ENCODE results near the gene STARD8. TPM values are rescaled to one million over a fixed set of nuclear protein-coding genes. Genes with fewer than 3 reads are reported as not detected.
"Not testable (repeated sequence)": the region's sequence is repeated elsewhere in the genome, so short reads cannot be mapped to it uniquely, and the experiment has no call there.

STARD8 gene
- total RNA-seq, 2 donors from 2014 or later: 1.1 to 1.3 TPM

GRCh38 chrX:68731254-68731653, 83.8 kb downstream of the STARD8 start:
- Mint-ChIP-seq H3K4me3 (no peak overlapping the region), H3K27me3 (ENCODE audit: low read depth) (peaks cover 73% of the 10 kb centered on the region), H3K9me3 (no peaks in the 10 kb centered on the region), H3K27ac (no peak overlapping the region), H3K36me3 (ENCODE audit: insufficient read depth in 2 of 2) (no peaks in the 10 kb centered on the region), H3K4me1 (ENCODE audit: low read depth) (no peaks in the 10 kb centered on the region)
- DNase-seq: no peak
- no peak for ATAC-seq (replicated peaks in 1 of 2)

- Mint-ChIP-seq H3K9me3 (no peaks in the 10 kb centered on the region), H3K27me3 (ENCODE audit: low read depth) (peaks cover 58% of the 10 kb centered on the region), H3K27ac (no peak overlapping the region), H3K4me1 (ENCODE audit: low read depth) (no peaks in the 10 kb centered on the region), H3K36me3 (ENCODE audit: insufficient read depth in 2 of 2) (no peaks in the 10 kb centered on the region), H3K4me3 (no peak overlapping the region)
- DNase-seq (peak; percentile 74 to 79), ATAC-seq (replicated peaks in 1 of 2) (peak; percentile 74 to 83)
Observed at GRCh38 chrX:68732906-68733493, 85.5 kb downstream of the STARD8 start.

GRCh38 chrX:68735266-68735665, 87.8 kb downstream of the STARD8 start:
- H3K4me1 Mint-ChIP-seq (ENCODE audit: low read depth): no peaks in the 10 kb centered on the region
- ATAC-seq (replicated peaks in 1 of 2) (no peak), DNase-seq (no peak)
- no peaks in the 10 kb centered on the region for H3K9me3 Mint-ChIP-seq
- H3K36me3 Mint-ChIP-seq (ENCODE audit: insufficient read depth in 2 of 2): no peaks in the 10 kb centered on the region
- H3K27me3 Mint-ChIP-seq (ENCODE audit: low read depth): peaks cover 52% of the 10 kb centered on the region
- no peak overlapping the region for H3K4me3 Mint-ChIP-seq
- H3K27ac Mint-ChIP-seq: no peak overlapping the region

- not testable (repeated sequence) for H3K4me1 Mint-ChIP-seq (ENCODE audit: low read depth)
- peaks cover 21% of the 10 kb centered on the region for H3K27me3 Mint-ChIP-seq (ENCODE audit: low read depth)
Observed at GRCh38 chrX:68741864-68742263, 94.4 kb downstream of the STARD8 start.

GRCh38 chrX:68743754-68744153, 96.3 kb downstream of the STARD8 start:
- peaks cover 0 to 2% of the 10 kb centered on the region in 2 donors for H3K9me3 Mint-ChIP-seq
- peaks cover 21% of the 10 kb centered on the region for H3K27me3 Mint-ChIP-seq (ENCODE audit: low read depth)
- no peaks in the 10 kb centered on the region for H3K36me3 Mint-ChIP-seq (ENCODE audit: insufficient read depth in 2 of 2)
- no peak overlapping the region for H3K4me3 Mint-ChIP-seq
- H3K4me1 Mint-ChIP-seq (ENCODE audit: low read depth): peaks cover 10% of the 10 kb centered on the region
- DNase-seq: no peak
- no peak overlapping the region for H3K27ac Mint-ChIP-seq
- no peak for ATAC-seq (replicated peaks in 1 of 2)

More at GRCh38 chrX:68741864-68742263, 94.4 kb downstream of the STARD8 start:
- H3K4me3 Mint-ChIP-seq; DNase-seq; ATAC-seq (replicated peaks in 1 of 2); H3K9me3 Mint-ChIP-seq; H3K27ac Mint-ChIP-seq; H3K36me3 Mint-ChIP-seq (ENCODE audit: insufficient read depth in 2 of 2): not testable (repeated sequence)

GRCh38 chrX:68746988-68747387, 99.5 kb downstream of the STARD8 start:
- peaks cover 0 to 3% of the 10 kb centered on the region in 2 donors for H3K36me3 Mint-ChIP-seq (ENCODE audit: insufficient read depth in 2 of 2)
- H3K27ac Mint-ChIP-seq: no peak overlapping the region
- H3K4me1 Mint-ChIP-seq (ENCODE audit: low read depth): peaks cover 23% of the 10 kb centered on the region
- ATAC-seq (replicated peaks in 1 of 2) (no peak), DNase-seq (no peak)
- peaks cover 2 to 3% of the 10 kb centered on the region in 2 donors for H3K9me3 Mint-ChIP-seq
- peaks cover 33% of the 10 kb centered on the region for H3K27me3 Mint-ChIP-seq (ENCODE audit: low read depth)
- H3K4me3 Mint-ChIP-seq: no peak overlapping the region

- H3K27me3 Mint-ChIP-seq (ENCODE audit: low read depth): peaks cover 44% of the 10 kb centered on the region
- DNase-seq: no peak
- H3K9me3 Mint-ChIP-seq: peaks cover 2 to 3% of the 10 kb centered on the region in 2 donors
- peak in 1 of 2 donors; percentile 3 for ATAC-seq (replicated peaks in 1 of 2)
- peak overlapping the region; percentile 47 to 55 for H3K4me3 Mint-ChIP-seq
- H3K36me3 Mint-ChIP-seq (ENCODE audit: insufficient read depth in 2 of 2): peaks cover 0 to 3% of the 10 kb centered on the region in 2 donors
- H3K4me1 Mint-ChIP-seq (ENCODE audit: low read depth): peaks cover 23% of the 10 kb centered on the region
- H3K27ac Mint-ChIP-seq: peak overlapping the region; percentile 22
Observed at GRCh38 chrX:68748030-68748429, 100.6 kb downstream of the STARD8 start.

GRCh38 chrX:68749426-68749825, 102.0 kb downstream of the STARD8 start:
- DNase-seq (no peak), ATAC-seq (replicated peaks in 1 of 2) (peak; percentile 91 to 92)
- H3K27me3 Mint-ChIP-seq (ENCODE audit: low read depth): peaks cover 45% of the 10 kb centered on the region
- H3K36me3 Mint-ChIP-seq (ENCODE audit: insufficient read depth in 2 of 2): peaks cover 6 to 11% of the 10 kb centered on the region in 2 donors
- H3K27ac Mint-ChIP-seq: no peak overlapping the region
- peaks cover 4 to 12% of the 10 kb centered on the region in 2 donors for H3K9me3 Mint-ChIP-seq
- peaks cover 27% of the 10 kb centered on the region for H3K4me1 Mint-ChIP-seq (ENCODE audit: low read depth)
- peak overlapping the region in 1 of 2 donors; percentile 53 for H3K4me3 Mint-ChIP-seq

- H3K36me3 Mint-ChIP-seq (ENCODE audit: insufficient read depth in 2 of 2): peaks cover 6 to 13% of the 10 kb centered on the region in 2 donors
Observed at GRCh38 chrX:68750316-68750715, 102.8 kb downstream of the STARD8 start.

GRCh38 chrX:68751372-68751771, 103.9 kb downstream of the STARD8 start:
- H3K9me3 Mint-ChIP-seq: peaks cover 4 to 13% of the 10 kb centered on the region in 2 donors
- H3K27ac Mint-ChIP-seq: no peak overlapping the region
- ATAC-seq (replicated peaks in 1 of 2): no peak
- H3K4me3 Mint-ChIP-seq: no peak overlapping the region
- no peak for DNase-seq
- peaks cover 29% of the 10 kb centered on the region for H3K4me1 Mint-ChIP-seq (ENCODE audit: low read depth)
- H3K27me3 Mint-ChIP-seq (ENCODE audit: low read depth): peaks cover 57% of the 10 kb centered on the region
- H3K36me3 Mint-ChIP-seq (ENCODE audit: insufficient read depth in 2 of 2): peaks cover 7 to 13% of the 10 kb centered on the region in 2 donors

More at GRCh38 chrX:68750316-68750715, 102.8 kb downstream of the STARD8 start:
- no peak overlapping the region for H3K27ac Mint-ChIP-seq
- H3K4me3 Mint-ChIP-seq: no peak overlapping the region
- ATAC-seq (replicated peaks in 1 of 2): no peak
- H3K4me1 Mint-ChIP-seq (ENCODE audit: low read depth): peaks cover 29% of the 10 kb centered on the region
- DNase-seq: no peak
- H3K27me3 Mint-ChIP-seq (ENCODE audit: low read depth): peaks cover 47% of the 10 kb centered on the region
- H3K9me3 Mint-ChIP-seq: peaks cover 4 to 13% of the 10 kb centered on the region in 2 donors

- Mint-ChIP-seq H3K9me3 (peaks cover 4 to 13% of the 10 kb centered on the region in 2 donors), H3K4me3 (no peak overlapping the region), H3K36me3 (ENCODE audit: insufficient read depth in 2 of 2) (peaks cover 7 to 13% of the 10 kb centered on the region in 2 donors), H3K27me3 (ENCODE audit: low read depth) (peaks cover 54% of the 10 kb centered on the region), H3K27ac (no peak overlapping the region), H3K4me1 (ENCODE audit: low read depth) (peaks cover 25% of the 10 kb centered on the region)
- DNase-seq (no peak), ATAC-seq (replicated peaks in 1 of 2) (no peak)
Observed at GRCh38 chrX:68753218-68753617, 105.8 kb downstream of the STARD8 start.

- Mint-ChIP-seq H3K36me3 (ENCODE audit: insufficient read depth in 2 of 2) (peaks cover 7 to 13% of the 10 kb centered on the region in 2 donors), H3K27me3 (ENCODE audit: low read depth) (peaks cover 51% of the 10 kb centered on the region), H3K9me3 (peaks cover 4 to 13% of the 10 kb centered on the region in 2 donors), H3K27ac (peak overlapping the region; percentile 26), H3K4me3 (no peak overlapping the region), H3K4me1 (ENCODE audit: low read depth) (peaks cover 13% of the 10 kb centered on the region)
- ATAC-seq (replicated peaks in 1 of 2): peak; percentile 62 to 77
- peak; percentile 24 to 33 for DNase-seq
Observed at GRCh38 chrX:68754406-68754805, 106.9 kb downstream of the STARD8 start.

- H3K27ac Mint-ChIP-seq: no peak overlapping the region
- peaks cover 42% of the 10 kb centered on the region for H3K27me3 Mint-ChIP-seq (ENCODE audit: low read depth)
- ATAC-seq (replicated peaks in 1 of 2) (no peak), DNase-seq (no peak)
- peaks cover 6% of the 10 kb centered on the region for H3K4me1 Mint-ChIP-seq (ENCODE audit: low read depth)
- H3K4me3 Mint-ChIP-seq: no peak overlapping the region
- peaks cover 4 to 10% of the 10 kb centered on the region in 2 donors for H3K9me3 Mint-ChIP-seq
- peaks cover 7 to 10% of the 10 kb centered on the region in 2 donors for H3K36me3 Mint-ChIP-seq (ENCODE audit: insufficient read depth in 2 of 2)
Observed at GRCh38 chrX:68755616-68756125, 108.2 kb downstream of the STARD8 start.

Measured in activated T-cell treated with anti-CD3 and anti-CD28 coated beads, Interleukin-2, amount 50 U/mL, for 72 hours (primary cell).